Uterus (tissue), 4 donors: ENCODE results near the gene COL4A4. TPM values are rescaled to one million over a fixed set of nuclear protein-coding genes. Genes with fewer than 3 reads are reported as not detected.

Experiments used
- DNase-seq, 2 donors: peaks; one replicate each; pipeline ENCODE4 v3.0.0-alpha.2; 2019 to 2020
- H3K27ac ChIP-seq, 2 donors: fragments of 200-600 bp; sonication (generic); 1 replicate in 1 of 2; 2 replicates in 1 of 2; pipeline ENCODE4 v1.5.1; 2016 to 2018
- H3K27me3 ChIP-seq, 2 donors: fragments of 200-600 bp; sonication (generic); one replicate each; pipeline ENCODE4 v1.5.1; 2018 to 2019; ENCODE audit warnings: control low read depth in 1 of 2
- H3K36me3 ChIP-seq, 2 donors: fragments of 200-600 bp; sonication (generic); one replicate each; pipeline ENCODE4 v1.5.1; 2019; ENCODE audit warnings: control low read depth in 1 of 2
- H3K4me1 ChIP-seq, 2 donors: fragments of 200-600 bp; sonication (generic); one replicate each; pipeline ENCODE4 v1.5.1; 2018 to 2019; ENCODE audit warnings: control low read depth in 1 of 2
- H3K4me3 ChIP-seq, 2 donors: fragments of 200-600 bp; sonication (generic); 1 replicate in 1 of 2; 2 replicates in 1 of 2; pipeline ENCODE4 v1.5.1; 2018 to 2019; ENCODE audit warnings: mild to moderate bottlenecking in 1 of 2
- H3K9me3 ChIP-seq, 2 donors: fragments of 200-600 bp; sonication (generic); one replicate each; pipeline ENCODE4 v1.5.1; 2019; ENCODE audit warnings: control low read depth in 1 of 2
- POLR2A ChIP-seq, 2 donors: fragments of 450-650 bp; IDR thresholded peaks; one replicate each; pipeline ENCODE4 v1.6.1; 2016; ENCODE audit warnings: antibody characterized with exemption in 2 of 2, mild to moderate bottlenecking in 1 of 2, moderate library complexity in 1 of 2
- intact Hi-C: fragments of 100-400 bp; cut with DNase I; formaldehyde crosslinking; loops from one replicate; pipeline ENCODE4 v1.15.1; 2023; ENCODE audit warnings: low total_unique reads
- total RNA-seq, 4 donors: library from RNA; depleted of rRNA in 3 of 4; stranded (reverse); fragments of >200 nt in 3 of 4; gene quantifications; one replicate each; pipeline versions ENCODE4 v1.1.0 to v1.2.4, GENCODE V29; 2014 to 2023
- TF ChIP-seq, protein P1 (sequence below), 4 experiments: fragments of 200-600 bp in 2 of 4; fragments of 450-650 bp in 2 of 4; sonication (generic) in 2 of 4; IDR thresholded peaks; one replicate each; pipeline ENCODE4 v1.5.1; 2016 to 2019; ENCODE audit warnings: antibody characterized with exemption in 4 of 4, mild to moderate bottlenecking in 2 of 4, moderate library complexity in 1 of 4
- donor health status: DM: yes; HTN: yes; CAD: no.

Gene COL4A4
- total RNA-seq, 4 donors from 2014 or later, result 0.76 to 6.4 (median 3.4) TPM

DNA sequence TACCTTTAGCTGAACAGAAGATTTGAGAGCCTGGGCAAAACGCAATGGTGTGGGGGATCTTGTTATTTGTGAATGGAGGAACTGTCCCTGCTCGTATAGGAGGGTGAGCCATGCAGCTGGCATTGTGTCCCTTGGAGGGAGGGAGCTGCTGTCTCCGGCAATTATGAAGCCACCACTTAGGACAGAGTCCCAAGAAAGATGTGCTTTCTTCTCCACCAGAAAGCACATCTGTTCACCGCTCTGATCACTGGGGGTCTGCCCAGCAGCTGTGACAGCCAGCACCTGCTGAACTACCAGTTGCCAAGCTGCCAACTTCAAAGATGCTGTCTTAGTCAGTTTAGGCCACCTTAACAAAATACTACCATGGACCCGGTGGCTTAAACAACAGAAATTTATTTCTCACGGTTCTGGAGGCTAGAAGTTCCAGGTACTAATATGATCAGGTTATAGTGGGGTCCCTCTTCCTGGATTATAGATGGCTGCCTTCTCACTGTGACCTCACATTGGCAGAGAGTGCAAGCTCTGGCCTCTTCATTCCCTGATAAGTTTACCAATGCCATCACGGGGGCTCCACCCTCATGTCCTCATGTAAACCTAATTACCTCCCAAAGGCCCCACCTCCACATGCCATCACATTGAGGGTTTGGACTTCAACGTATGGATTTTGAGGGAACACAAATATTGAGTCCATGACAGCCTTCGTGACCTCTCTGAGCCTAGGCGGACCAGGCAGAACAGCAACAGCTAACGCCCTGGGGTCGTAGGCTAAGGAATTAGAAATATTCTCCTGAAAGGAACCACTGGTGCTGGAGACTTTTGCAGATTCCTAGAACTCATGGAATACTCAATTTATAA, 179.9 kb downstream of the COL4A4 start:
- Histone ChIP-seq H3K27me3 (no peaks in the 10 kb centered on the region), H3K4me3 (no peak overlapping the region), H3K9me3 (no peaks in the 10 kb centered on the region), H3K4me1 (peaks cover 0 to 10% of the 10 kb centered on the region in 2 donors), H3K36me3 (no peaks in the 10 kb centered on the region), H3K27ac (peak overlapping the region; percentile 60 to 80)
- no peak for TF ChIP-seq POLR2A (IDR thresholded peaks at IDR 0.05)
- TF ChIP-seq, protein P1, sequence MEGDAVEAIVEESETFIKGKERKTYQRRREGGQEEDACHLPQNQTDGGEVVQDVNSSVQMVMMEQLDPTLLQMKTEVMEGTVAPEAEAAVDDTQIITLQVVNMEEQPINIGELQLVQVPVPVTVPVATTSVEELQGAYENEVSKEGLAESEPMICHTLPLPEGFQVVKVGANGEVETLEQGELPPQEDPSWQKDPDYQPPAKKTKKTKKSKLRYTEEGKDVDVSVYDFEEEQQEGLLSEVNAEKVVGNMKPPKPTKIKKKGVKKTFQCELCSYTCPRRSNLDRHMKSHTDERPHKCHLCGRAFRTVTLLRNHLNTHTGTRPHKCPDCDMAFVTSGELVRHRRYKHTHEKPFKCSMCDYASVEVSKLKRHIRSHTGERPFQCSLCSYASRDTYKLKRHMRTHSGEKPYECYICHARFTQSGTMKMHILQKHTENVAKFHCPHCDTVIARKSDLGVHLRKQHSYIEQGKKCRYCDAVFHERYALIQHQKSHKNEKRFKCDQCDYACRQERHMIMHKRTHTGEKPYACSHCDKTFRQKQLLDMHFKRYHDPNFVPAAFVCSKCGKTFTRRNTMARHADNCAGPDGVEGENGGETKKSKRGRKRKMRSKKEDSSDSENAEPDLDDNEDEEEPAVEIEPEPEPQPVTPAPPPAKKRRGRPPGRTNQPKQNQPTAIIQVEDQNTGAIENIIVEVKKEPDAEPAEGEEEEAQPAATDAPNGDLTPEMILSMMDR (IDR thresholded peaks at IDR 0.05), result no peak
- no peak for DNase-seq
- intact Hi-C loops, result loop anchor here (10.0 kb wide), 2 partner anchors 169 to 1309 kb away; no protein-coding TSS in a partner anchor

DNA sequence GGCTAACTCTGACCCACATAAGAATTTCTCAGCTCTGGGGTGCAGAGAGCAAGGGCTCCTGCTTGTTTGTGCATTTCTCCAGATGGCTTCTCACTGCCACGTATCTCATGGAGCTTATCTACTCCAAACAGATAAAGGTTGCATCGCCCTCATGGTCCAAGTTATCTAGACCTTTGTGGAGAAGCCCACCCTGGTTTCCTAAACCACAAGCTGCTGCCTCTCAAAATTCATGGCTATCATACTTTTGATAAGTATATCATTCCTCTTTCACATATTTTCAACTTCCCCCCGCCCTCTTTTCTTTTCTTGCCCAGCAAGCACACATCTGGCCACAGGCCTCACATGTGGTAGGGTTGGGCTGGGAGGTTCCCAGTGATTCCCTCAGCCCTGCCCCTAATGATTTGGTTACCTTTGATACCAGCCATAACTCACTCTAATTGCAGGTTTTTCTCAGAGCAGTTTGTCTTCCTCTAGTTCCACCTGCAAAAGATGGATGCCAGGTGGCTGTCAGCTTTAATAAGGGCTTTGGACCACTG, 182.1 kb downstream of the COL4A4 start:
- no peak for TF ChIP-seq POLR2A (IDR thresholded peaks at IDR 0.05)
- TF ChIP-seq, protein P1 (IDR thresholded peaks at IDR 0.05), result no peak
- no peak overlapping the region for H3K4me3 ChIP-seq
- H3K36me3 ChIP-seq, result no peaks in the 10 kb centered on the region
- no peak overlapping the region for H3K27ac ChIP-seq
- peaks cover 0 to 10% of the 10 kb centered on the region in 2 donors for H3K4me1 ChIP-seq
- DNase-seq, result no peak
- H3K9me3 ChIP-seq, result no peaks in the 10 kb centered on the region
- intact Hi-C loops, result loop anchor here (10.0 kb wide), 2 partner anchors 167 to 1307 kb away; no protein-coding TSS in a partner anchor
- no peaks in the 10 kb centered on the region for H3K27me3 ChIP-seq

DNA sequence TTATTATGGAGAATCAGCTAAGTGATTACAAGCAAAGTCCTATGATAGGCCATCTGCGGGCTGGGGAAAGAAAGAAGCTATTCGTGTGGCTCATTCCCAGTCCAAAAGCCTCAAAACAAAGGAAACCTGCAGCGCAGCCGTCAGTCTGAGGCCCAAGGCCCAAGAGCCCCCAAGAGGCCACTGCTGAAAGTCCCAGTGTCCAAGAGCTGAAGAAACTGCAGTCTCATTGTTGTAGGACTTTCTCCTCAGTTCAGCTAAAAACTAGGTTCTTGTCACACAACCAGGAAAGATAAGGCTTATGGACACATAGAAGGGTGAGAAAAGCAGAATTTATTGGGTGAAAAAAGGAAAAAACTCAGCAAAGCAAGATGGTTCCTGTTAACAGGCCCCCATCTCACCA, 185.0 kb downstream of the COL4A4 start:
- TF ChIP-seq, protein P1 (IDR thresholded peaks at IDR 0.05), result no peak
- no peak for TF ChIP-seq POLR2A (IDR thresholded peaks at IDR 0.05)
- Histone ChIP-seq H3K27me3 (no peaks in the 10 kb centered on the region), H3K27ac (no peak overlapping the region), H3K4me1 (peaks cover 0 to under 1% of the 10 kb centered on the region in 2 donors), H3K36me3 (no peaks in the 10 kb centered on the region), H3K9me3 (no peaks in the 10 kb centered on the region), H3K4me3 (no peak overlapping the region)
- no peak for DNase-seq
- intact Hi-C loops, result no loop called here

DNA sequence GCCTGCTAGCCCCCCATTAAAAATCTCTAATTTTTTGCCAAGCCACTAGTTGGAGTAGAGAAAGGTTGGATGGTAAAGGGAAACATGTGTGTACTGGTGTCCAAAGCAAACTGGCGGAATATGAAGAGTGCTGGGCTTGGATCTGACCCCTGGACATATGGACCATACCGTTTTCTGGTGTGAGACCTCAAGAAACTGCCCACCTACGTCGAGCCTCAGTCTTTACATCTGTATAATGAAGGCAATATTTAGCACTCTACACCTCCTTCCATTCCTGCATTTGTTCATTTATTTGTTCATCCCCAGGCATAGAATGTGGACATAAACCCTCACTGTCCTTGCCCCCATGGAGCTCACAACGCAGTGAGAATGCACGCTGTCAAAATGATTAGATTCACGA, 185.7 kb downstream of the COL4A4 start:
- intact Hi-C loops, result no loop called here
- H3K36me3 ChIP-seq, result no peaks in the 10 kb centered on the region
- H3K27me3 ChIP-seq, result no peaks in the 10 kb centered on the region
- no peaks in the 10 kb centered on the region for H3K4me1 ChIP-seq
- no peak overlapping the region for H3K27ac ChIP-seq
- TF ChIP-seq POLR2A (IDR thresholded peaks at IDR 0.05), result no peak
- TF ChIP-seq, protein P1 (IDR thresholded peaks at IDR 0.05), result no peak
- no peak for DNase-seq
- no peaks in the 10 kb centered on the region for H3K9me3 ChIP-seq
- H3K4me3 ChIP-seq, result no peak overlapping the region

DNA sequence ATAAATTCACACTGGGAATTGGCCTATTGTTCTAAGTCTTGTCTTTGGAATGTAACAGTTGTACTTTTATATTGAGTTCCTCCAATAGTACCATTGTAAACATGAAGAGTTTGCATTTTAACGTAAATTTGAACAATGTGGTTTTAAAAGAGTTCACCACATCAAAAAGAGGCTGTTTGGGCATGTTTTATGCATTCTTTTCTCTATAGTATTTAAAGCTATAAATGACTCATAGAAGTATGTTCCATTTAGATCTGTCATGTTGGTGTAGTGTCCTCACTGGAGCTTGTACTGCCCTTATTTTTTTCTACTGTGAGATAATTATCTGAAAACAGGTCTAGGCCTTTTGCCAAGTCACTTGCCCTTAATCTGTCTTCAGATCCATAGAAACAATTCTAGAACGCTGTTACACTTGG, 186.2 kb downstream of the COL4A4 start:
- Histone ChIP-seq H3K27ac (no peak overlapping the region), H3K27me3 (no peaks in the 10 kb centered on the region), H3K9me3 (no peaks in the 10 kb centered on the region), H3K4me3 (no peak overlapping the region), H3K4me1 (no peaks in the 10 kb centered on the region), H3K36me3 (no peaks in the 10 kb centered on the region)
- intact Hi-C loops, result no loop called here
- no peak for DNase-seq
- no peak for TF ChIP-seq POLR2A (IDR thresholded peaks at IDR 0.05)
- TF ChIP-seq, protein P1 (IDR thresholded peaks at IDR 0.05), result no peak
